Pancreas (tissue), 10 donors: ENCODE data around the gene GALM. TPM values are rescaled to one million over a fixed set of nuclear protein-coding genes. Genes with fewer than 3 reads are reported as not detected.

ENCODE experiments used
- ATAC-seq, 4 donors: fragments of 200-7000 bp; cut with Tn5 transposase; one replicate each; pipeline versions ENCODE4 v1.8.0 to v1.9.1; 2020; ENCODE audit warnings: mild to moderate bottlenecking in 4 of 4, moderate library complexity in 4 of 4
- DNase-seq, 6 donors: peaks; one replicate each; pipeline ENCODE4 v3.0.0-alpha.2; 2020
- FAIRE-seq: peaks from 2 replicates; lab custom pipeline; 2012; peaks lifted over from hg19 to GRCh38; lab: Jason Lieb, UNC
- H3K27ac ChIP-seq, 4 donors: fragments of 200-600 bp; sonication (generic); 1 replicate in 3 of 4; 2 replicates in 1 of 4; pipeline versions ENCODE4 v1.5.0 to v1.8.0; 2020
- H3K27me3 ChIP-seq, 4 donors: fragments of 200-600 bp; one replicate each; pipeline ENCODE4 v1.8.0; 2021
- H3K36me3 ChIP-seq, 3 donors: fragments of 200-600 bp; sonication (generic) in 1 of 3; one replicate each; pipeline versions ENCODE4 v1.5.0 to v1.8.0; 2020 to 2021
- H3K4me1 ChIP-seq, 3 donors: fragments of 200-600 bp; one replicate each; pipeline ENCODE4 v1.8.0; 2021
- H3K4me3 ChIP-seq, 4 donors: fragments of 200-600 bp; sonication (generic) in 2 of 4; one replicate each; pipeline versions ENCODE4 v1.5.0 to v1.8.0; 2020 to 2021
- H3K9me3 ChIP-seq, 4 donors: fragments of 200-600 bp; one replicate each; pipeline ENCODE4 v1.8.0; 2021
- CTCF ChIP-seq, 4 donors: fragments of 200-600 bp; sonication (generic) in 3 of 4; IDR thresholded peaks; one replicate each; pipeline versions ENCODE4 v1.5.0 to v1.8.0; 2021; ENCODE audit warnings: antibody characterized with exemption in 4 of 4
- WGBS, 2 donors: extraction: QIAGEN DNeasy Blood & Tissue Kit; methylation state at CpG; one replicate each; pipeline ENCODE4 v1.1.7; 2013; 5-methylcytosine and 5-hydroxymethylcytosine counted together
- intact Hi-C, 3 donors: fragments of 100-400 bp; cut with DNase I; formaldehyde crosslinking; loops; one replicate each; pipeline versions ENCODE4 v1.11.1 to v1.14.2; 2022
- polyA plus RNA-seq, 2 donors: library from polyadenylated mRNA; stranded (reverse); fragments of 200-250 nt; gene quantifications; one replicate each; pipeline ENCODE4 v1.2.3, GENCODE V29; 2013
- total RNA-seq, 6 donors: library from RNA; stranded (reverse); fragmentation: NEBNext Ultra II Directional in 4 of 6; extraction: Animal tissue kit (Norgen Biotek cat#: 25700) in 4 of 6; gene quantifications; one replicate each; pipeline versions ENCODE4 v1.2.1 to v1.2.4, GENCODE V29; 2021 to 2023
- donor health status: healthy with polysubstance abuse.
- donor health status: DM: no; HTN: no; CAD: no; lungs with moderate emphysema.
- donor health status: DM: no; HTN: no; CAD: no.
- donor health status: control.
- donor health status: control.
- donor health status: Bipolar disorder and iron deficiency.
- donor health status: DM: yes; HTN: yes; CAD: no.
- donor health status: DM: no; HTN: no; CAD: no.
- donor health status: DM: no; HTN: no; CAD: no.
- donor health status: DM: yes; HTN: yes; CAD: no.

Gene GALM
- total RNA-seq: 10 to 100 TPM in 1 of 6 donors, 1 to 10 TPM in 5; 6.3 to 10.9 (median 7.4) TPM
- polyA plus RNA-seq: 1 to 10 TPM; 5.4 to 7.6 TPM

GRCh38 chr2:38665854-38666555 lies at the start of gene GALM:
TSS of gene GALM (plus strand) at chr2:38666114. CDS start at chr2:38666162, 48 bp downstream.
- Histone ChIP-seq H3K27ac (peak within 1 kb of the TSS; percentile 31 to 77 (median 56)), H3K9me3 (no peaks in the 10 kb centered on the region), H3K36me3 (no peaks in the 10 kb centered on the region), H3K4me1 (peaks cover 0 to 23% (median 19%) of the 10 kb centered on the region in 3 donors), H3K4me3 (peak within 1 kb of the TSS; percentile 31 to 69 (median 44)), H3K27me3 (no peaks in the 10 kb centered on the region)
- intact Hi-C loops: no loop called here
- DNase-seq: peak; percentile 79 to 93 (median 88)
- 0 to 1% methylated on average over 26 of the region's 26 CpGs for WGBS, 2 donors
- ATAC-seq: peak; percentile 94 to 97 (median 96)
- TF ChIP-seq CTCF (IDR thresholded peaks at IDR 0.05): no peak
- peak; percentile 69 for FAIRE-seq

DNA sequence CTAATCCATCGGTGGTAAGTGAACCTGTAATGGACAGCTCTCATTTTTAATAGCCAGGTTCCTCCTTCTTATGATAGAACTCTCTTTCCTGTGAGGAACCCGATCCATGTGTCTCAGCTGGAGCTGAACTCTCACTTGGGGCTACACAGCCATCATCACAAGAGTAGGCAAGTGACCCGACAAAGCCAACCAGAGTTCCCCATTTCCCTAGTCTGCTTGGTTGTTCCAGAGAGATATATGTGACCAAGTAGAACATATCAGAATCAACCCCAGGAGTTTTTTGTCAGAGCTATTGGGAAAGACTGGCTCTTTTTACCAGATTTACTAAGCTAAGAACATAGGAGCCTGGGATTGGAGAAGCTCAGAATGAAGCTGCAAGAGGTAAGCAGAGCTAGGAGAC lies 48.6 kb upstream of the GALM start:
- no peak for FAIRE-seq
- no peak for DNase-seq
- Histone ChIP-seq H3K27me3 (no peaks in the 10 kb centered on the region), H3K9me3 (no peaks in the 10 kb centered on the region), H3K4me1 (peaks cover 0 to 14% (median 8%) of the 10 kb centered on the region in 3 donors), H3K27ac (no peak overlapping the region), H3K36me3 (no peaks in the 10 kb centered on the region), H3K4me3 (no peak overlapping the region)
- TF ChIP-seq CTCF (IDR thresholded peaks at IDR 0.05): no peak
- intact Hi-C loops: no loop called here
- 92 to 95% methylated on average over 3 of the region's 3 CpGs for WGBS, 2 donors
- ATAC-seq: no peak

- intact Hi-C loops: no loop called here
- Histone ChIP-seq H3K27ac (peak overlapping the region; percentile 14 to 53 (median 35)), H3K4me3 (no peak overlapping the region), H3K27me3 (no peaks in the 10 kb centered on the region), H3K4me1 (peaks cover 0 to 14% (median 8%) of the 10 kb centered on the region in 3 donors), H3K9me3 (no peaks in the 10 kb centered on the region), H3K36me3 (no peaks in the 10 kb centered on the region)
- DNase-seq: no peak
- no peak for TF ChIP-seq CTCF (IDR thresholded peaks at IDR 0.05)
- WGBS, 2 donors: 70 to 72% methylated on average over 4 of the region's 4 CpGs
- no peak for FAIRE-seq
- ATAC-seq: peak; percentile 37 to 66 (median 52)
Observed at GRCh38 chr2:38619458-38620164, 46.3 kb upstream of the GALM start.

DNA sequence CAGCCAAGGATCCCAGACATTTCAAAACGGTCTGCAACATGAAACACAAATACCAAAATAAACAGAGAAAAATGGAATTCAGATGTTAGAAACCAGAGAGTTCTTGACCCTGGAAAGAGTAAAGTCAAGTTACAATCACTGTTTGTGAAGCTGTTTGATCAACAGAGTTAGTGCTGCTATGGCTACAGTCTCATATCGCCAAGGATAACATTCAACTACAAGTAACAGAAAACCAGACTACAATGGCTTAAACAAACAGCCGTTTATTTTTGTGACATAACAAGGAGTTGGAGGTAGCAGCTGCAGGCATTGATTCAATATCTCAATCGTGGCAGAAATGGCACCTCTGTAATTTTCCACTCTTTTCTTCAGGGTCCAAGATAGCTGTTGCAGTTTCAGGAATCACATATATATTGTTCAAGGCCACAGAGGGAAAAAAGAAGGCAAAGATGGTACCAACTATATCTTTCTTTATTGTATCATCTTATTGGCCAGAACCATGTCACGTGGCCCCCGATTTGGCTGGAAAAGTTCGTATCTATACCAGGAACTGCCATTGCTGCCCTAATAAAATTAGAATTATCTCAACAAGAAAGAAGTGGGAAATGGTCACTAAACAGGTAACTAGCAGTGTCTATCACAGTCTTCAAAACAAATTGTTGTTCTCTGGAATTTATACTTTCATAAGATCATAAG lies 45.5 kb upstream of the GALM start:
- no peaks in the 10 kb centered on the region for H3K27me3 ChIP-seq
- TF ChIP-seq CTCF (IDR thresholded peaks at IDR 0.05): no peak
- no peak overlapping the region for H3K4me3 ChIP-seq
- DNase-seq: peak in 1 of 6 donors; percentile 26
- no peaks in the 10 kb centered on the region for H3K36me3 ChIP-seq
- WGBS, 2 donors: 27% methylated on average over 7 of the region's 7 CpGs
- H3K4me1 ChIP-seq: peaks cover 0 to 14% (median 8%) of the 10 kb centered on the region in 3 donors
- intact Hi-C loops: no loop called here
- H3K27ac ChIP-seq: peak overlapping the region; percentile 14 to 53 (median 36)
- ATAC-seq: peak; percentile 79 to 96 (median 86)
- H3K9me3 ChIP-seq: no peaks in the 10 kb centered on the region
- FAIRE-seq: peak; percentile 29
